Astrocyte (in vitro differentiated cells and primary cell): Measurements from ENCODE around the gene STRN3.

ENCODE experiments used
- EZH2 ChIP-seq: IDR thresholded peaks from 2 replicates; pipeline ENCODE4 v1.6.1; 2012; ENCODE audit warnings: mild to moderate bottlenecking, low read length, inconsistent platforms; ENCODE audit not compliant: insufficient read depth
- TF ChIP-seq, protein P1 (sequence below): IDR thresholded peaks from 2 replicates; pipeline ENCODE4 v1.5.1; 2011; ENCODE audit warnings: low read depth, mild to moderate bottlenecking, inconsistent platforms, low read length, moderate library complexity; ENCODE audit not compliant: insufficient read depth

DNA sequence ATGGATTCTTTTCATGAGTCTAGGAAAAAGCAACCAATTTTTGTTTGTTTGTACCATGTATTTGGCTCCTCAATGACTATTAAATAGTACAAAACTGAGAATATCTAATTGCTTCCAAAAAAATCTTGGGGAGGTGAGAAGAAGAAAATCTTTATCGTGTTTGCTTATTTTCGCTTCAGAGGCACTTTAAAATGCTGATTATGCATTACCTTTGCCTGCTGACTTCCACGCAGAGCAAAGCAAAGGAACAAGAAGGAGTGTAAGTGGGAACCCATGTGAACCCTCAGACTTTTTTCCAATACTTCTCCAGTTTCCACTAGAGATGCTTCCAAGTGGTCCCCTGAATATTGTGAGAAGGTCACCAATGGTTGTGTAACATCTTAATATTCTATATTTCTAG, 43.2 kb upstream of the STRN3 start:
- TF ChIP-seq, protein P1, sequence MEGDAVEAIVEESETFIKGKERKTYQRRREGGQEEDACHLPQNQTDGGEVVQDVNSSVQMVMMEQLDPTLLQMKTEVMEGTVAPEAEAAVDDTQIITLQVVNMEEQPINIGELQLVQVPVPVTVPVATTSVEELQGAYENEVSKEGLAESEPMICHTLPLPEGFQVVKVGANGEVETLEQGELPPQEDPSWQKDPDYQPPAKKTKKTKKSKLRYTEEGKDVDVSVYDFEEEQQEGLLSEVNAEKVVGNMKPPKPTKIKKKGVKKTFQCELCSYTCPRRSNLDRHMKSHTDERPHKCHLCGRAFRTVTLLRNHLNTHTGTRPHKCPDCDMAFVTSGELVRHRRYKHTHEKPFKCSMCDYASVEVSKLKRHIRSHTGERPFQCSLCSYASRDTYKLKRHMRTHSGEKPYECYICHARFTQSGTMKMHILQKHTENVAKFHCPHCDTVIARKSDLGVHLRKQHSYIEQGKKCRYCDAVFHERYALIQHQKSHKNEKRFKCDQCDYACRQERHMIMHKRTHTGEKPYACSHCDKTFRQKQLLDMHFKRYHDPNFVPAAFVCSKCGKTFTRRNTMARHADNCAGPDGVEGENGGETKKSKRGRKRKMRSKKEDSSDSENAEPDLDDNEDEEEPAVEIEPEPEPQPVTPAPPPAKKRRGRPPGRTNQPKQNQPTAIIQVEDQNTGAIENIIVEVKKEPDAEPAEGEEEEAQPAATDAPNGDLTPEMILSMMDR, result no peak
- TF ChIP-seq EZH2, result no peak
